HG02588 (cell line): Measurements from ENCODE around the gene NRARP.

Experiments used
- ATAC-seq: cut with Tn5 transposase; IDR thresholded peaks from one replicate; pipeline ENCODE4 v1.9.1; 2021; ENCODE audit warnings: mild to moderate bottlenecking, moderate library complexity; ENCODE audit not compliant: unreplicated experiment

Gene NRARP

DNA sequence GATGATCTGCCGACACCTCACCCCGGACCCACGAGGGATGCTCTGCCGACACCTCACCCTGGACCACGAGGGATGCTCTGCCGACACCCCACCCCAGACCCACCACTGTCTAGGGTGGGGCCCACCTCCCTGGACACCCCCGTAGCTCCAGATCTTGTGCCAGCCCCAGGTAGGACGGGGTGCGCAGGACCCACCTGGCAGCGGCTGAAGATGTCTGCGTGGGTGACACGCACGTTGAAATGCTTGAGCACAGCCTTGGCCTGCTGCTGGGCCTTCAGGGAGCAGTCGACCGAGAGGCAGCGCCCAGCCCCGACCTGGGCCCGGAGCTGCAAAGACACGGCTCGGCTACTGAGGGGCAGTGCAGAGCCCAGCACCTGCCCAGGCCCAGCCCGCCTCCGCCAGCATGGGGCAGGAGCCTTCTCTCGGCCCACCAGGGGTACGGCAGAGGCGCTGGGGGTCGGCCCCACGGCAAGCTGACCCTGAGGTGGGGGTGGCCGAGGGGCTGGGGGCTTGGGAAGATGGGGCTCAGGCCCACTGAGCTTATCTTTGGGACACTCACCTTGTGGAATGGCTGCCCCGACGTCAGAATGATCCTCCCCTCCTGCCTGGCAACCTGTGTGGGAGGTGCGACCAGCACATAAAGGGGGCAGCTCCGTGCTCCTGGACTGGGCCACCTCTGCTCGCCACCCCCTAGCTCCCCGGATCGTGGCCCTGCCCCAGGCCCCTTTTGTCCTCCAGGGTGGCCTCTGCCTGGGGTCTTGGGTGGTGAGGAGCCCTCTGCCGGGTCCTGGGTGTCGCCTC lies 21.7 kb upstream of the NRARP start:
- no peak for ATAC-seq

DNA sequence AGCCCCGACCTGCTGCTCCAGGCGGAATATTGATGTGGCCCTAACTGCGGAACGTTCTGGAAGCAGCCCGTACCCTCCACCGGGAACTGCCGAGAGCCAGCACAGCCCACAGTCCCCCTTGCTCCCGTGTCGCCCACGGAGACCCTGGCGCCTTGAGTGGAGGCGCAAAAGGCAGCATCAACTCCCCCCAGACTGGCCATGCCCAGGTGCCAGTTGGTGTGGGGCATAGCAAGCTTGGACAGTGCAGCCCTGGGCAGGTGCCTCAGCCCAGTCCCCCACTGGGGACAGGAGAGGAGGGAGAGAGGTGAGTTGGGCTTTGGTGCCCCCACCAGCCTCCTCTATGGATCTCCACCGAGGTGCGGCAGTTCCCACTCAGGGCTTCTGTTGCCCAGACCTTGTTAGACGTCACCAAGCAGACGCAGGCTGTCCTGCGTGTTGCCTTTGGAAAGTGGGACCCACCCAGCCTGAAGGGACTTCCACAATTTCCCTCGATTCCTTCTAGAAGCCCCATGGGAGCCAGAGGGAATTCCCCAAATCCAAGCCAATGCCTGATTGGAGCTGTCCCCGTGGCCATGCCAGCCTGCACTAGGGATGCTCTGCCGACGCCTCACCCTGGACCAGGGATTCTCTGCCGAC lies 19.8 kb upstream of the NRARP start:
- no peak for ATAC-seq

DNA sequence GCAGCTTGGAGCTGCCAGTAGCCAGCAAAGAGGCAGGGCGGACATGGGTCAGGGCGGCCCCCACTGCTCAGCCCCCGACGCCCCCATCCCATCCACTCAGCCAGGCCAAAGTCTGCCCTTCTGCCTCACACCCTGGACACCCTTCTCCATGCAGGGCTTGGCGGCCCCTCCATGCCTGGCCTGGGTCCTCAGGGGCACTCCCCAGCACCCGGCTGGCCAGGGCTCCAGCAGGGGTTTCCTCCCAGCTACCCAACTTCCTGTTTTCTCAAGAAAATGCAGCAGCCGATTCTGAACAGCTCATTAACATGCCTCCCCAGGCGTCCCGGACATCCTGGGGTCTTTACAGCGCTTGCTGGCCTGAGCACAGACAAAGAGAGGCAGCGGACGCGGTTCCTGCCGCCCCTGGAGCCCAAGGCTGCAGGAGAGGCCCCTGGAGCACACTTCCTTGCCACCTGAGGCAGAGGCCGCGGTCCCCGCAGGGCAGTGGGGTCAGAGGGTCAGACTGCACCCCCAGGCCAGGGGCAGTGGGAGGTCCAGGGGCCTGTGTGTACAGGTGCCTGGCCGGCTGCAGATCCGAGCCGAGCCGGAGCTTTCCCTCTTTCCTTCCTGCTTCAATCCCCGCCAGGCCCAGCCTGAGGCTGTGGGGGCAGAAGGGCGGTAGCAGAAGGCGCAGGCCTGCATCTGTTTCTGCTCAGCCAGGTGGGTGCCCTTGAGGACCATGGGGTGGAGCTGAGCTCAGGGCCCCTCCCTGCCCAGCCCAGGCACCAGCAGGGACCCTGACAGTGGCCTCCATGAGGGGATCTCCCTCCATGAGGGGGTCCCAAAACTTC lies 18.7 kb upstream of the NRARP start:
- ATAC-seq = no peak

DNA sequence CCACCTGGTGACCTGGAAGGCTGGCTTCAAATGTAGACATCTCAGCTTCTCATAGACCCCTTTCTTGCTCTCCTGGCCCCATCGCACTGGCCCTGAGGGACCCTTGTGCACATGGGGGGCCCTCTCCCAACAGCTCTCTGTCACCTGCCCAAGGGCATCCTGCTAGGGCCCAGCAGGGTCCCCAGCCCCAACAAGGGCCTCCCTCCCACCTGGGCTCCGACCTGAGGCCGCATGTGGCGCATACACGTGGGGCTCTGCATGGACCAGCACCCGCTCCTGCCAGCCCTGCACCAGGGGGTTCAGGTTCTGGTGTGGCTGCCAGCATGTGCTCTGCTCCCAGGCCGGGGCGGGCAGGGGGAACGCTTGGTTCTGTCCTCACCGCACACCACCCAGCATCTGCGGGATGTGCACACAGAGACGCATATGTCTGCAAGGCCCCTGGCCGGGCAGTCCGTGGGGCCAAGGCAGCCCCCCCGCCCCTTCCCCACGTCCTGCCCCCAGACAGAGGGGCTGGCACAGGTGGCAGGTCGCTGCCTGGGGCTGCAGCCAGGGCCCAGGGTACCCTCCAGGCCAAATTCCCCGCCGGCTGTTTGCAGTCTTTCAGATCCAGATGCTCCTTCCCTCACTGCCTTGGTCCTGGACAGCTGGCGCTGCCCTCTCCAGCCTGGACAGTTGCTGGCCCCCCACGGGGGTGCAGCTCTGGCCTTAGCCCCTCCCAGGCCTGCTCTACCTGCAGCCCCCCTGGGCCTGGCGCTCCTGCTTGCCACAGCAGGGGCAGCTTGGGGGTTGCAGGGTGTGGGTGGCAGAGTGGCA lies 17.9 kb upstream of the NRARP start:
- no peak for ATAC-seq

DNA sequence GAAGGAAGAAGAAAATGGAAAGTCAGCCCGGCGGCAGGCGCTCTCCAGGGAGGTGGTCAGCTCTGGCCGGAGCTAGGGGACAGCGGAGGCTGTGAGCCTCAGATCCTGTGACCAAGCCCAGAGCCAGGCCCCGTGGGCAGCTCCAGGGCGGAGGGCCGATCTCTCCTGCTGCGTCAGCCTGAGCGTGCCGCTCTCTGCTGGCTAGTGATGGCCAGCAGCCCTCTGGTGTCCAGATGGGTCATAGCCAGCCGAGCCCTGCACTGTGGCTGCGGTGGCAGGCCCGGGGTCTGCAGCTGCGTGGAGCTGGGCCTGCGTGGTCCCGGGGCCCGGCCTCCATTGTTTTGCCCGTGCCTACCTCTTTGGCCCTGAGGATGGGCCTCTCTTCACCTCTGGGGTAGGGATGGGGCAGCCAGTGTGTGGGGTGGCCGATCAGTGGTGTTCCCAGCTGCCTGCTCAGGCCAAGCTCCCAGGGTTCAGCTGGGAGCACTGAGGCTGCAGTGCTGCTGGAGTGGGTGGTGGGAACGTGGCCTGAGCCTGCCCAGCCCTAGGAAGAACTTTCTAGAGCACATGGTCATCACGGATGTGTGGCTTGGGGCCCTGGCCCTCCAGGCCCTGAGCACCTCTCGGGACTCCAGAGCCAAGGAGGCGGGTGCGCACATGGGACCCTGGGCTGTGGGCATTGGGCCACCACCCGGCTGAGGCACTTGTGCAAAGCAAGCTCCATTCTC lies 17.1 kb upstream of the NRARP start:
- ATAC-seq = no peak

DNA sequence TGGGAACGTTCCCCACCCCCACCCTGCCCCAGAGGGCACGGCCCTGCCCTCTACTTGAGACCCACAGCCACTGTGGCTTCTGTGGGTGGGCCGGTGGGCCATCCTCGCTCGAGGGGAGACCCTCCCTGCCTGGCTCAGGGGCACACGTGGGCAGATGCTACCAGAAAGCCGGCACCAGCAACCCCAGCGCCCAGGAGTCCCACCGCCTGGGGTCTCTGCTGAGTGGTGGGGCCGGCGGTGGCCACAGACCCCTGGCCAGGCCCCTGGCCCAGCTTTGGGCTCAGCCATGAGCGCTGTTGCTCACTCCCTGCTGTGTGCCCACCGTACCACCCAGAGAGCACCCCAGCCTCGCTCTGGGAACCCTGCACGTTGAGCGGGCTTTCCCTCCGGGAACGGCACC lies 16.5 kb upstream of the NRARP start:
- ATAC-seq = no peak

DNA sequence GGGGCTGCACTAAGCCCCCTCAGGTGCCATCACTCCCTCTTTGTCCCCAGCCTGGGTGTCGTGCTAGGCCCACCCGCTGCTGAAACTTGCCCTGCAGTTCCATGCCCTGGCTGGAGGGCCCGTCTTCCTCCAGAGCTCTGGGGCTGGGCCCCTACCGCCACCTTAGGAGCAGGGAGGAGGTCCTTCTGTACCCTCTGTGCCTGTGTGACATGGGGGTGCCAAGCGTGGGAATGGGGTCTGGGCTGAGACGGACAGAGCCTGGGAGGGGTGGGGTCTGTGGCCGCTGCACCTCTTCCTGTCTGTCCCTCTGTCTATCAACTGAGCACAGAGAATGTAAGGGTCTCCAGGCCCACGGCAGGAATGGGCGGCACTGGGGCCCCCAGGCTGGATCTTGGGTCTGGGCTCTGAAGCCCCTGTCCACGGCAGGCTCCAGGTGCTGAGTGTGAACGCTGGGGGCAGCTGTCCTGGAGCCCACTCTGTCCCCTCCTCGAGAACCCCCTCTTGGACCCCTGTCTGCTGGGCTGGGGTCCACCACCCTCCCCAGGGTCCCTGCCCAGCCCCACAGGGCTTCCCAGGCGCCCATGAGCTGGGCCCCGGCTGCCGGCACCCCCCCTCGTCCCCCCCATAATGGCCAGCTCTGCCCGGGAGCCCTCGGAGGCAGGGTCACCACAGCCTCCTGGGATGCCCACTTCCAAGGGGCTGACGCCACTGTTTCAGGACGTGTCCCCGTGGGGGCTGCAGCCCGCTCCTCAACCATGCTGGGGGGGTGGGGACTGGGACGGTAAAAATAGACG lies 15.8 kb upstream of the NRARP start:
- ATAC-seq = no peak

DNA sequence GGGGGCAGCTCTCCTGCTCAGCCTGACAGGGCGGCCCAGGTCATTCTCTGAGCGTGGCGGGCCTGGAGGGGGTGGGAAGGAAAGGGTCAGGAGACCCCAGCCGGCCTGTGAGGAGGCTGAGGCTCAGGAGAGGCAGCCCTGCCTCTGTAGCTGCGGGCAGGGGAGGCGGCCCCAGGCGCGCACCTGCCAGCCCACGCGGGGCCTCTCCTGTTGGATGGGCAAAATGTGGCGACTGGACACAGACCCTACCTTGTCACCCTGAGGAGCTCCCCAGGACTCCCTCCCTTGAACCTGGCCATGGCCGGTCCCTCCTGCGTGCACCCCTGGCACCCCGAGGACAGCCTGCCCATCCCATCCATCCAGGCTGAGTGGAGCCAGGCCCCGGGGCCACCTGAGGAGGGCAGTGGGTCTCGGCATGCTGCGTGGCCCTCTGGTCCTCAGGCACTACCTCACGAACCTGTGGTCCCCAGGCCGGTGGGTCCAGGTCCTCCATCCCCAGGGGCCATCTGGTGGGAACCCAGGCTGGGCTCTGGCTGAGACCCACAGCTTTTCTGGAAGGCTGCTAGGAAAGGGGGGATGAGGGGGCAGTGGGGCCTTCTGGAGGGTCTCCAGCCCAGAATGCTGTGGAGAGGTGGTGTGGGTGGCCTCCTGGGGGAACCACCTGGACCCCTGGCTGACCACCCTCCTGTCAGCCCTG lies 15.1 kb upstream of the NRARP start:
- ATAC-seq = no peak

DNA sequence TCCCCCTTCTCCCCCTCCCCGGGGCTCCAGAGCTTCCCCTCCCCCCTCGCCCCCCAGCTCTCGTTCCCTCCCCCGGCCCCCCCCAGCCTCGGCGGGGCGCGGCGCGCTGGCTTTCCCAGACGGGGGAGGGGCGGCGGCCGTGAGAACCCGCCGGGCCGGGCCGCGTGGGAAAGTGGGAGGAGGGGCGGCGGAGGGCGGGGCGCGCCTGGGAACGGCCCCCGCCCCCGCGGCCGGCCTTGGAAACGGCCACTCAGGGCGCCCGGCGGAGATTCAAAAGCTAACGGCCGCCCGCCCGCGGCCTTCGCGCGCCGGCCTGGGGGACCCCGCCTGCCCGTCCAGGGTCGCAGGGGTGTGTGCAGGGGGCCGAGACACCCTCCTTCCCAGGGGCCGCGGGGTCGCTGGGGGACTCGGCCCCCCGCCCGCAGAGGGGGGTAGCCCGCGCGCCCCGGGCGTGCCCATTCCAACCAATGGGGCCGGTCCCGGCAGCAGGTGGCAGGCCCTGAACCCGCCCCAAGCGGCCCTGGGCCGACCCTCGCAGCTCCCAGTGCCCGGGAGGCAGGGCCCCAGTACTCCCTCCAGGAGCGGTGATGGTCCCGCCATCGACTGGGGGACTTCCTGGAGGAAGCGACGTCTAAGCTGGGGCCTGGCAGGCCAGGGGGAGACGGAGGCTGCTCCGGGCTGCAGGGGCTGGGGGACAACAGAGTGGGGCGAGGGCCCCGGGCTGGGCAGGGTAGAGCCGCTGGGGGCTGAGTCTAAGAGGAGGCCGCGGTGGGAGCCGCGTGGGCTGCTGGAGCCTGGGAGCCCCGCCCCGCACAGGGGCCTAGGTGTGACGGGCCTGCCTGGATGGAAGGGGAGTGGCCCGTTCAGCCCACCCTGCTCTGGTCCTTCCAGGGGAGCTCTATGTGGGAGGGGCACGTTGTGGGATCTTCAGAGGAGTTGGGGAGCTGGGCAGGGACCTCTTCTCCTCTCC lies 14.2 kb upstream of the NRARP start:
- no peak for ATAC-seq

DNA sequence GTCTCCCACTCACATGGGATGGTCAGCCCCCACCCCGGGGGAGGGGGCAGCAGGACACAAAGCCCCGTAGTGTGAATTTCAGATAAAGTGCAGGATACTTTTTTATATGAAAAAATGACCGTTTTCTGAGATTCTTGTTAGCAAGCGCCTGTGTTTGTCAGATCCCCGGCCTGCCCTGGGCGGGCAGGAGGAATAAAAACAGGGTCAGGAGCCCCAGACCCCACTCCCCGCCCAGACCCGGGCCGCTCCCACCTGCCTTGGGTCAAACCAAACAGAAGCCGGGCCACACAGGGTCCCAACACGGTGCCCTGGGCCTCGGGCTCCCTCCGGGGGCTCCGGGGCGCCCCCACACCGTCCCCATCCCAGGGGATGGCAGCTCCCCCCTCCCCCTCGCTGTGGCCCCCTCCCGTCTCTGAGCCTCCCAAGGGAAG lies 13.5 kb upstream of the NRARP start:
- no peak for ATAC-seq

DNA sequence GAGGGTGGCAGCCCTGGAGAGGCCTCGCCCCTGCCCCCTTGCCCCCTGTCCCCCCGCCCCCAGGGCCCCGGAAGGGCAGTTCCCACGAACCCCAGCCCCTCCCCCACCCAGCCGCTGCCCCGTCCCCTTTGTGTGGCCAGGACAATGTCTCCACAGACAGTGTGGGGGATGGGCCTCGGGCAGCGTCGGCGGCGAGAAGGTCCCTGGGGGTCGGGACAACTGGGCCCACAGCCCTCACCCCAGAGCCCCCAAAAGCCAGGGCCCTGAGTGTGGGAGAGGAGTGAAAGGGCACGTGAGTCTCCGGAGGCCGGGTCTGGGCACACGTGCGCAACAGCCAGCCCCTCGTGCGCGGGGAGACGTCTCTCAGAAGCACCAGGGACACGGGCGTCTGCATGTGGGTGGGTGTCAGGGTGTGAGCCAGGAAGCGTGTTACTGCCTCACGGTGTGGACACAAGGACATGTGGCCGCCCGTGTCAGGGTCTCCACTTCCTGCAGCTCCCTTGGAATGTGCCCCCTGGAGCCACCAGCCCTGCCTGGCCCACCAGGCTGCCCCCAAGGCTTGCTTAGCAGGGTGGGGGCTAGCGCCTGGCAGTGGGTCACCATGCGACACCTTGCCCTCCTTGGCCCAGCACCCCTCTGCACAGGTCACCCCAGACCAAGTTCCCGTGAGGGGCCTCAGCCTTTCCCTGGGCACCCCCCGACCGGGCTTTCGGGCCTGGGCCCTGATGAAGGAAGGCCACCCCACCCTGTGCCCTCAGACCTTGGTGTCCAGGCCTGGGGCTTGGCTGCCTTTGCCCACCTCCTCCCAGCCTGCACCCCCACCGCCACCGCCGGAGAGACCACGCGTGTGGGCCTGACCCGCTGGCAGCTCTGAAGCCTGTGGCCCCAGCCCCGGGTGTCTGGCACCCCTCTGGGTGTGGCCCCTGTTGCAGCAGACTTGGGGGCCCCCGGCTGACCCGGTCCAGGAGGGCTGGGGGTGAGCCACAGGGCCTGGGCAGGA lies 12.8 kb upstream of the NRARP start:
- no peak for ATAC-seq

DNA sequence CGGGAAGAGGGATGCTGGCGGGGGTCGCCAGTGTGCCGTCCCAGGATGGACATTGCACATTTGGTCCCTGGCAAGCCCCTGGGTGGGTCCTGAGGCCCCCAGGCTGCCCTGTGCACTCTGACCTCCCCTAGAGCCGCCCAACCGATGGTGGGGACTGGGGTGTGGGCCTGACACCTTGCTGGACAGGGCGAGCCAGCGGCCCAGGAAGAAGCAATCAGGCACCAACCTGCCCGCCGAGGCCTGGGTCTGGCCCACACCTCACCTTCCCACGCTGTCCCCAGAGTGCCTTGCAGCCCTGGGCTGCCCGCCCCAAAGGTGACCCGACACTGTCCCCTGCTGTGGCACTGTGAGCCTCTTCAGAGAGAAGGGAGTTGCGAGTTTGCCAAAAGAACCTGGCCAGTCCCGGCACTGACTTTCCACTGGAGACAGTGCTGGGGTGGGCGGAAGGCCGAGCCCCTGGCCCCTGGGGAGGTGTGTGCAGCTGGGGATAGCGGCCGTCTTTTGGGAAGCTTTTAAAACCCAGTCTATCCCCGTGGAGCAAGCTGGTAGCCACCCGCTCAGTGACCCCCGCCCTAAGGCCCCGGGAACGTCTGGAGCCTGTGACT lies 12.0 kb upstream of the NRARP start:
- ATAC-seq = no peak

DNA sequence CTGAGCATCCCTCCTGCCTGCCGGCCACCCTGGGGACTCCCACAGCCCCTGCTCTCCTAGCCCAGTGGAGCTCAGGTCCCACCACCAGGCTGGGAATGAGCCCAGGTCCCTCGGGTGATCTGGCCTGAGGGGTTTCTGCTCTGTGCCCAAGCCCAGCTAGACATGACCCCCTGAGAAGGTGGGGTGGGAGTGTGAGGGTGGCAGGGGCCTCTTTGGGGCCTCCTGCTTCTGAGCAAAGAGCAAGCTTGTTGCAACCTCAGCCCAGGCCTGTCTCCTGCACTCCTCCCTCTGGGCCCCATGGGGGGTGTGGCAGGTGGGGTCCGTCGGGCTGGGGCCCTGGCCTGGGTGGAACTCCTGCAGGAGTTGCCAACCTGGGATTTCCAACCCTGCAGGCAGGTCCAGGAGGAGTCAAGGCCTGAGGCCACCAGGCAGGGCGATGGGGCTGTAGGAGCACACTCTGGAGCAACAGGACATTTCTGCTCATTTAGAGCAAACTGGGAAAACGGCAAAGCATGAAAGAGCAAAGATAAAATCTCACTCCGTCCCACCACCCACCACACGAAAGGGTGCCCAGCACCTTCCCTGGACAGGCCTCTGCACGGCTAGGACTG lies 11.4 kb upstream of the NRARP start:
- ATAC-seq = no peak

DNA sequence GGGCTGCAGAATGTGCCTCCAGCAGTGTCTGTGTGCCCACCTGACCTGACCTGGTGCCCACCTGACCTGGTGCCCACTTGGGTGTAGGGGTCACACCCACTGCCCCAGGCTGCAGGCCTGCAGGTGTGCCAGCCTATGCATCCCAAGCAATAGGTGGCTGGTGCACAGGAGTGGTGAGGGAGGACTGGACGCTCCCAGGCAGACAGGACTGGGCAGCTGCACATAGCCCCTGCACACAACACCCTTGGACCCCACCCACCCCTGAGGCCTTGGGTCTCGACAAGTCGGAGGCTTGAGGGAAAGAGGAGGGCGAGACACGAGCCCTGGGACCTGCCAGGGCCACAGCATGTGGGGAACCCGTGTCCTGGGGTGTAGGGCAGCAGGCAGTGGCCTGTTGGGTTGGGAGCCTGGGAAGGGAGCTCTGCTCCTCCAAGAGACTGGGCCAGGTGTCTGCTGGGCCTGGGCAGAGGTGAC lies 10.8 kb upstream of the NRARP start:
- ATAC-seq = no peak
